SK-N-MC (cell line): ENCODE results near the gene NOTO.
"Not testable (repeated sequence)": the region's sequence is repeated elsewhere in the genome, so short reads cannot be mapped to it uniquely, and the experiment has no call there.

Experiments
- DNase-seq: peaks from one replicate; pipeline ENCODE4 v3.0.0-alpha.2; 2011; ENCODE audit warnings: low read depth, low spot score
- H3K27ac ChIP-seq: fragments of 200-600 bp; sonication (generic); 2 replicates; pipeline ENCODE4 v1.5.1; 2016; ENCODE audit warnings: mixed run types
- H3K36me3 ChIP-seq: fragments of 200-600 bp; sonication (generic); 2 replicates; pipeline ENCODE4 v1.6.1; 2017; ENCODE audit warnings: antibody characterized with exemption, low read length, mixed read lengths; ENCODE audit not compliant: insufficient read depth
- H3K4me3 ChIP-seq: fragments of 200-600 bp; sonication (generic); 2 replicates; pipeline ENCODE4 v1.5.1; 2016
- H3K9ac ChIP-seq: fragments of 200-600 bp; sonication (generic); 2 replicates; pipeline ENCODE4 v1.8.0; 2017; ENCODE audit warnings: mixed run types, mixed read lengths; ENCODE audit not compliant: insufficient read length
- H3K9me3 ChIP-seq: fragments of 200-600 bp; sonication (generic); 2 replicates; pipeline ENCODE4 v1.6.1; 2017; ENCODE audit warnings: low read depth, mild to moderate bottlenecking, antibody characterized with exemption, low read length, moderate library complexity, mixed read lengths
- EZH2 ChIP-seq: fragments of 200-600 bp; sonication (generic); IDR thresholded peaks from one replicate; pipeline ENCODE4 v1.6.1; 2017; ENCODE audit warnings: antibody characterized with exemption
- FOXP2 ChIP-seq: optimal IDR thresholded peaks from 2 replicates; pipeline ENCODE3; 2011; ENCODE audit warnings: mild to moderate bottlenecking, moderate library complexity; ENCODE audit not compliant: insufficient read depth; ENCODE audit errors: extremely low read length, control extremely low read depth
- POLR2AphosphoS5 ChIP-seq: IDR thresholded peaks from 2 replicates; pipeline ENCODE4 v1.6.1; 2012; ENCODE audit warnings: mild to moderate bottlenecking, low read depth, low read length, borderline replicate concordance

Gene NOTO, protein sequence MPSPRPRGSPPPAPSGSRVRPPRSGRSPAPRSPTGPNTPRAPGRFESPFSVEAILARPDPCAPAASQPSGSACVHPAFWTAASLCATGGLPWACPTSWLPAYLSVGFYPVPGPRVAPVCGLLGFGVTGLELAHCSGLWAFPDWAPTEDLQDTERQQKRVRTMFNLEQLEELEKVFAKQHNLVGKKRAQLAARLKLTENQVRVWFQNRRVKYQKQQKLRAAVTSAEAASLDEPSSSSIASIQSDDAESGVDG

GRCh38 chr2:73202156-73203054, at the start of gene NOTO:
Gene NOTO, plus strand, starts transcription at chr2:73202574. Its CDS starts 93 bp downstream, at chr2:73202667.
- Histone ChIP-seq H3K36me3 (no peaks in the 10 kb centered on the region), H3K4me3 (no peak within 1 kb of the TSS), H3K27ac (no peak within 1 kb of the TSS), H3K9ac (no peak within 1 kb of the TSS), H3K9me3 (no peaks in the 10 kb centered on the region)
- TF ChIP-seq FOXP2, result no peak
- TF ChIP-seq POLR2AphosphoS5, result no peak
- TF ChIP-seq EZH2, result no peak
- no peak for DNase-seq

DNA sequence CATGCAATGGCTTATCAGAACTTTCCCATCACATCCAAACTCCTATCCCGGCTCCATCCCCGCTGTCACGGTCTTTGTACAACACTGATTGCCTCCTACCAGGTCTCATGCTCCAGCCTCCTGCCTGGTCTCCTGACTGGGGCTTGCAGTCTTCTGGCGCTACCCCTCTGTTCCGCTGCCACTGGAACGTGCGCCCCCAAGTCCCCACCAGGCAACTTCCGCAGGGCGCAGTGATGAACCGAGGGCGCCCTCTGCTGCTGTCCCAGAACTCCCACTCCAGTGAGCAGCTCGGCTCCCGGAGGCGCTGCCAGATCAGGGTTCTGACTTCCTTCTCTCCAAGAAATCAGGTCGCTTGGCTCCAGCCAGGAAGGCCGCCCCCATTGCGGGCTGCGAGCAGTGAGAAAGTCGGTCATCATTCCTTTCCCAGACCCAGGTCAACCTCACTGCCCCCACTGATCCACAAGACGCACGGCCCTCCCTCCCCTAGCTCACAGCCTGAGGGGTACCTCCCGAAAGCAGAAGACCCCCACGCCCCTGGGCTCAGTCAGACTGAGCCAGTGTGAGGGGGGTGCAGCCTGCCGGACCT, 45.7 kb upstream of the NOTO start:
- TF ChIP-seq POLR2AphosphoS5, result no peak
- TF ChIP-seq EZH2, result no peak
- TF ChIP-seq FOXP2, result no peak
- Histone ChIP-seq H3K9me3 (no peaks in the 10 kb centered on the region), H3K4me3 (no peak overlapping the region), H3K36me3 (no peaks in the 10 kb centered on the region), H3K27ac (no peak overlapping the region), H3K9ac (no peak overlapping the region)
- no peak for DNase-seq

- H3K9ac ChIP-seq, result no peak overlapping the region
- no peak for DNase-seq
- H3K4me3 ChIP-seq, result no peak overlapping the region
- TF ChIP-seq EZH2 (no peak), FOXP2 (no peak), POLR2AphosphoS5 (no peak)
- H3K36me3 ChIP-seq, result no peaks in the 10 kb centered on the region
- no peaks in the 10 kb centered on the region for H3K9me3 ChIP-seq
- H3K27ac ChIP-seq, result no peak overlapping the region
These were observed 39.5 kb upstream of the NOTO start for GRCh38 chr2:73162856-73163391.

GRCh38 chr2:73163483-73164367, 38.6 kb upstream of the NOTO start:
- Histone ChIP-seq H3K9ac (no peak overlapping the region), H3K4me3 (no peak overlapping the region), H3K27ac (no peak overlapping the region), H3K36me3 (no peaks in the 10 kb centered on the region), H3K9me3 (no peaks in the 10 kb centered on the region)
- peak; percentile 45 for DNase-seq
- TF ChIP-seq FOXP2, result no peak
- TF ChIP-seq POLR2AphosphoS5, result no peak
- no peak for TF ChIP-seq EZH2

DNA sequence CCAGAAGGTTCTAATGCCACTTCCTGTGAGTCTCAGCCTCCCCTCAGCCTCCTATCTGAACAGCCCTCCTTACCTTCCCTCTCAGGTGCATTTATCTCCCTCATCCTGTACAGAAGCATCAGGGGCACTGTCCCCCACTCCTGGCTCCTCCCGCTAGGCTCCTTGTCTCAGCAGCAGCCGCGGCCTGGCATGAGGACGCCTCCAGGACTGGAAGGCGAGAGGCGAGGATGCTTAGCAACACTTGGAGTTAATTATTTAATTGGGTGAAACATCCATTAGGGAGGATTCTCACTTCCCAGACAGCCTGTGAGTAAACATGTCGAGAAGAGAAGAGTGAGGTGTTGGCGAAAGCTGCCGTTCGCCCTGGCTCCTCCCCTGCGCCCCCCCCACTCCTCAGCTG, 36.4 kb upstream of the NOTO start:
- H3K36me3 ChIP-seq, H3K9ac ChIP-seq, H3K27ac ChIP-seq, DNase-seq, H3K4me3 ChIP-seq, H3K9me3 ChIP-seq: not testable (repeated sequence)

- H3K27ac ChIP-seq, H3K36me3 ChIP-seq, H3K9me3 ChIP-seq, H3K4me3 ChIP-seq, H3K9ac ChIP-seq, DNase-seq: not testable (repeated sequence)
These were observed 35.6 kb upstream of the NOTO start for GRCh38 chr2:73166813-73167212.

GRCh38 chr2:73168348-73168747, 34.0 kb upstream of the NOTO start:
- H3K9me3 ChIP-seq, H3K36me3 ChIP-seq, H3K27ac ChIP-seq, H3K4me3 ChIP-seq, H3K9ac ChIP-seq, DNase-seq: not testable (repeated sequence)

DNA sequence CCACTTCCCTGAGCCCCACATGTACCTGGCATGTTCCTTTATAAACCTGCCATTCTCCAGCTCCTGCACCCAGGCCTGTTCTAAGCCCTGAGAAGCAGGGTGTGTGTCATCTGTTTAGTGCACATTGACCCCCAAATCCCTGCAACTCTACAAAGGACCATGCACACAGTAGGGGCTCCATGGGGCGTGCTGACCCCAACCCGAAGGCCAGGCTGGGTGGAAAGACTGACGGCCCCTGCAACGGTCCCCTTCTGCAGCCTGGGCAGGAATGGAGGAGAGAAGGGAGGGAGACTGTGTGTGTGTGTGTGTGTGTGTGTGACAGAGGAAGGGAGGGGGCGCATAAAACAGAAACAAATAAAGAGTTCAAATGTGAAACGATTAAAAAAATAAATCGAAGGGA, 32.0 kb upstream of the NOTO start:
- H3K27ac ChIP-seq, H3K9ac ChIP-seq, DNase-seq, H3K36me3 ChIP-seq, H3K9me3 ChIP-seq, H3K4me3 ChIP-seq: not testable (repeated sequence)
